ENCODE measurements around the gene PLD4.
A peak's percentile ranks its signal among the peaks of the same experiment; 100 is the strongest.

Gene PLD4

GRCh38 chr14:104968541-104969401, 44.1 kb downstream of the PLD4 start:
- ATAC-seq: peak; percentile 10
- no peak for TF ChIP-seq PATZ1 (CRISPR knock-in tag; IDR thresholded peaks at IDR 0.05; ENCODE audit: borderline replicate concordance)
- TF ChIP-seq TCF4 (CRISPR knock-in tag; IDR thresholded peaks at IDR 0.05; ENCODE audit: borderline replicate concordance): no peak
- no peak for TF ChIP-seq ZC3H10 (CRISPR knock-in tag; IDR thresholded peaks at IDR 0.05)
- TF ChIP-seq, protein P1, sequence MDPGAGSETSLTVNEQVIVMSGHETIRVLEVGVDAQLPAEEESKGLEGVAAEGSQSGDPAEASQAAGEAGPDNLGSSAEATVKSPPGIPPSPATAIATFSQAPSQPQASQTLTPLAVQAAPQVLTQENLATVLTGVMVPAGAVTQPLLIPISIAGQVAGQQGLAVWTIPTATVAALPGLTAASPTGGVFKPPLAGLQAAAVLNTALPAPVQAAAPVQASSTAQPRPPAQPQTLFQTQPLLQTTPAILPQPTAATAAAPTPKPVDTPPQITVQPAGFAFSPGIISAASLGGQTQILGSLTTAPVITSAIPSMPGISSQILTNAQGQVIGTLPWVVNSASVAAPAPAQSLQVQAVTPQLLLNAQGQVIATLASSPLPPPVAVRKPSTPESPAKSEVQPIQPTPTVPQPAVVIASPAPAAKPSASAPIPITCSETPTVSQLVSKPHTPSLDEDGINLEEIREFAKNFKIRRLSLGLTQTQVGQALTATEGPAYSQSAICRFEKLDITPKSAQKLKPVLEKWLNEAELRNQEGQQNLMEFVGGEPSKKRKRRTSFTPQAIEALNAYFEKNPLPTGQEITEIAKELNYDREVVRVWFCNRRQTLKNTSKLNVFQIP (CRISPR knock-in tag; IDR thresholded peaks at IDR 0.05; ENCODE audit: borderline replicate concordance, low read depth): no peak
- no peak for TF ChIP-seq ISL1 (CRISPR knock-in tag; IDR thresholded peaks at IDR 0.05)
- no peak for TF ChIP-seq ARNTL (CRISPR knock-in tag; IDR thresholded peaks at IDR 0.05; ENCODE audit: borderline replicate concordance, low read depth)
- no peak for TF ChIP-seq ZNF565 (CRISPR knock-in tag; conservative IDR thresholded peaks at IDR 0.05; ENCODE audit: low read depth)
- no peak for TF ChIP-seq ZNF70 (CRISPR knock-in tag; IDR thresholded peaks at IDR 0.05)
- TF ChIP-seq GLIS3 (CRISPR knock-in tag; IDR thresholded peaks at IDR 0.05): no peak
- no peak for TF ChIP-seq ZNF8 (CRISPR knock-in tag; IDR thresholded peaks at IDR 0.05)
- no peak for TF ChIP-seq TSHZ2 (CRISPR knock-in tag; IDR thresholded peaks at IDR 0.05)
- no peak for TF ChIP-seq RARB (CRISPR knock-in tag; IDR thresholded peaks at IDR 0.05)

DNA sequence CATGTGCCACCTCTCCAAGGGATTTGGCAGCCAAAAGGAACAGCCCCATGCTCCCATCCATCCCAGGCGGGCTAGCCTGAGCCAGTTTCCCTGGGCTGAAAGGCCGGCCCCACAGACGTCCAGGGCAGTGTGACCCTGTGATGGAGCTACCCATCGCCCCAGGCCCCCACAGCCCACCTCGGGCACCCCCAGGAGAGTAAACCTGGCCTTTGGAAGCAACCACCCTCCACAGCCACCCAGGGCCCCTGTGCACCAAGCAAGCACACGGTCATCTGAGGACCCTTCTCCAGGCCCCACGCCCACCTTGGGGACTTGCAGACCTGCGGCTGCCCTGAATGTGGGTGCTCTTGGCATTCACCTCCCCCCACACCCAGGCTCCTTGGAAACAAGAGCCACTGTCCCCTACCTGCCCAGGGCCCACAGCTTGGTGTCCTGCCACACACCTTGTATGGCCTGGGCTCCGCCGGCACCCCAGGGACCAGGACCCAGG, 45.1 kb downstream of the PLD4 start:
- no peak for ATAC-seq
- TF ChIP-seq PATZ1 (CRISPR knock-in tag; IDR thresholded peaks at IDR 0.05; ENCODE audit: borderline replicate concordance) (no peak), BACH2 (CRISPR knock-in tag; IDR thresholded peaks at IDR 0.05; ENCODE audit: borderline replicate concordance) (no peak), CSDC2 (CRISPR knock-in tag; IDR thresholded peaks at IDR 0.05) (no peak)
- TF ChIP-seq, protein P1 (CRISPR knock-in tag; IDR thresholded peaks at IDR 0.05; ENCODE audit: borderline replicate concordance, low read depth): no peak

GRCh38 chr14:104970231-104971068, 45.8 kb downstream of the PLD4 start:
- no peak for TF ChIP-seq ZFP30 (CRISPR knock-in tag; IDR thresholded peaks at IDR 0.05)
- TF ChIP-seq PATZ1 (CRISPR knock-in tag; IDR thresholded peaks at IDR 0.05; ENCODE audit: borderline replicate concordance): peak; percentile 45; the same call in 1 of the 2 replicates
- ATAC-seq: peak; percentile 58
